PC-9 (cell line): ENCODE data around the gene SLC51A.

Experiments used
- EZH2 ChIP-seq: fragments of 200-600 bp; sonication (generic); IDR thresholded peaks from 2 replicates; pipeline ENCODE4 v1.8.0; 2017; ENCODE audit warnings: antibody characterized with exemption, low read depth
- TF ChIP-seq, protein P1 (sequence below): fragments of 200-600 bp; sonication (generic); conservative IDR thresholded peaks from 2 replicates; pipeline ENCODE4 v1.6.1; 2017; ENCODE audit warnings: mixed run types, antibody characterized with exemption, mild to moderate bottlenecking, moderate library complexity

DNA sequence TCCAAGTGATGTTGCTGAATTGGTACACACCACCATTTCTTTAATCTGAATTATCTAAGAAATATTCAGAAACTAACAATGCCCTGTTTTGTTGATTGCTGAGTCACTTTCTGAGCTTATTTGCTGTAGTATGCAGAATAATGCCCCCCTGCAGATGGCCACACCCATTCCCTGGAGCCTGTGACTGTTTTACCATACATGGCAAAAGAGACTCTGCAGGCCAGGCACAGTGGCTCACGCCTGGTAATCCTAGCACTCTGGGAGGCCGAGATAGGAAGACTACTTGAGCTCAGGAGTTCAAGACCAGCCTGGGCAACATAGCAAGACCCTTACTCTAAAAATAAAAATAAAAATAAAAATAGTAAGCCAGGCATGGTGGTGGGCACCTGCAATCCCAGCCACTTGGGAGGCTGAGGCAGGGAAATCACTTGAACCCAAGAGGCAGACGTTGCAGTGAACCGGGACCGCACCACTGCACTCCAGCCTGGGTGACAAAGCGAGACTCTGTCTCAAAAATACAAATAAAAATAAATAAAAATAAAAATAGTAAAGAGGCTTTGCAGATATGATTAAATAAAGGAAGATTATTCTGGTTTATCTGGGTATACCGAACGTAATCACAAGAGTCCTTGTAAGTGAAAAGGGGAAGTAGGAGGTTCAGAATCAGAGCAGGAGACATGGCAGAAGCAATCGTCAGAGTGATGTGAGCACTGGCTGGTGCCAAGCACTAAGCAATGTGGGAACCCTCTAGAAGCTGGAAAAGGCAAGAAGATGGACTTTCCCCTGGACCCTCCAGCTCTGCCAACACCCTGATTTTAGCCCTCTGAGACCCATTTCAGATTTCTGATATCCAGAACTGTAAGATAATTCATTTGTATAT is 52.2 kb downstream of the SLC51A start:
- TF ChIP-seq, protein P1, sequence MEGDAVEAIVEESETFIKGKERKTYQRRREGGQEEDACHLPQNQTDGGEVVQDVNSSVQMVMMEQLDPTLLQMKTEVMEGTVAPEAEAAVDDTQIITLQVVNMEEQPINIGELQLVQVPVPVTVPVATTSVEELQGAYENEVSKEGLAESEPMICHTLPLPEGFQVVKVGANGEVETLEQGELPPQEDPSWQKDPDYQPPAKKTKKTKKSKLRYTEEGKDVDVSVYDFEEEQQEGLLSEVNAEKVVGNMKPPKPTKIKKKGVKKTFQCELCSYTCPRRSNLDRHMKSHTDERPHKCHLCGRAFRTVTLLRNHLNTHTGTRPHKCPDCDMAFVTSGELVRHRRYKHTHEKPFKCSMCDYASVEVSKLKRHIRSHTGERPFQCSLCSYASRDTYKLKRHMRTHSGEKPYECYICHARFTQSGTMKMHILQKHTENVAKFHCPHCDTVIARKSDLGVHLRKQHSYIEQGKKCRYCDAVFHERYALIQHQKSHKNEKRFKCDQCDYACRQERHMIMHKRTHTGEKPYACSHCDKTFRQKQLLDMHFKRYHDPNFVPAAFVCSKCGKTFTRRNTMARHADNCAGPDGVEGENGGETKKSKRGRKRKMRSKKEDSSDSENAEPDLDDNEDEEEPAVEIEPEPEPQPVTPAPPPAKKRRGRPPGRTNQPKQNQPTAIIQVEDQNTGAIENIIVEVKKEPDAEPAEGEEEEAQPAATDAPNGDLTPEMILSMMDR: no peak
- TF ChIP-seq EZH2: no peak
